HPDE6-E6E7 (cell line): ENCODE results near the gene STK11.

Source experiments
- DNase-seq: peaks from one replicate; pipeline ENCODE4 v3.0.0; 2011; ENCODE audit warnings: missing footprints; ENCODE audit errors: extremely low spot score

STK11 gene

DNA sequence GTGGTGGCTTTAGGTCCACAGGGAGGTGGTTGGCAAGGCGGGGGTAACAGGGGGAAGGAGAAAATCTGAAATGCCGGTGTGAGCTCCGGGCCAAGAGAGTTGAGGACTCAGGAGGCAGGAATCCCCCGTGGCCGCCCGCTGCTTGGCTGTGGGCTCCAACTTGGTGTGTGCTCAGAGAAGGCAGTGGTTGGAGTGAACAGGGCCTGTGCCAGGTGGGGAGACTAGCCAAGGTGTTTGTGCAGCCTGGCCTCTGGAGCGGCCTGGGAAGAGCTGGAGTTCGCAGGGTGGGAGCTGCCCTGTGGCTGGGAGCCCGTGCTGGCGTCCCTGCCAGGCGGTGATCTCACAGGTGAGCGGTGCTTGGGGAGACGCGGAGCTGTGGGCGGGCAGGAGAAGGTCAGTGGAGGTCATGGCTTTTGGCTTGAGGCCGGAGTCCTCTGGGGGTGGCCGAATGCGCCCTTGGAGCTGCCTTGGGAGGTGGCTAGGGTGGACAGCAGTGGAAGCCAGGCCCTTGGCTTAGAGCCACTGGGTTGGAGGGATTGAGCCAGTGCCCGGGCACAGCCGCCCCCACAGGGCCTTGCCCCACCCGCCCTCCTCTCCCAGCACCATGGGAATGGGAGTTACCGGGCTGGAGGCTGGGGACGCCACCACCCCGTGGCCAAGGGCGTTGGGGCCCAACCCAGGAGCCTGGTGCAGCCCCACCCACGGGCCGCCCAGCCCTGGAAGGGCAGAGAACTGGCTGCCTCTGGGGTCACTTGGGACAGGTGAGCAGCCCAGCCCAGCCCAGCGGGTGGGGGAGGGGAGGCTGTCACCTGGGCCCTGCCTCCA is 56.4 kb downstream of the STK11 start:
- no peak for DNase-seq

DNA sequence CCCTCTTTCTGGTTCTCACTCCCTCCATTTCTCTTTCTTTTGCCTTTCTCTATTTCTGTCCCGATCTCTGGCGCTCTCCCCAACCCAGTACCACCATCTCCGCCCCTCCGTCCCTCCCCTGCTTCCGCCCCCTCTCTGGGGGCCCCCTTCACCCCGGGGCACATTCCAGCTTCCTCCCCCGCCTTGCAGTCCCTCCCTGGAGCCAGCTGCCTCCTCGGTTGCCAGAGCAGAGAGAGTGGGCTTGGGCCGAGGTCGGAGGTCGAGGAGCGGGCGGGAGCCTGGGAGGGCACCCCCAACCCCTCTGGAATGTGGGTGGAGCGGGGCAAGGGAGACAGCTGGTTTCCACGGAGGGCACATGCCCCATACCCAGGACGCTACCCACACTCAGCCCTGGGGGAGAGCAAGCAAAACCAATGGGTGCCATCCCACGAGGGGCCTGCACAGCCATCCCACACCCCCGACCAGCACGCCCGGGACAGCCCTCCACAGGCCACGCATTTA is 57.1 kb downstream of the STK11 start:
- no peak for DNase-seq

DNA sequence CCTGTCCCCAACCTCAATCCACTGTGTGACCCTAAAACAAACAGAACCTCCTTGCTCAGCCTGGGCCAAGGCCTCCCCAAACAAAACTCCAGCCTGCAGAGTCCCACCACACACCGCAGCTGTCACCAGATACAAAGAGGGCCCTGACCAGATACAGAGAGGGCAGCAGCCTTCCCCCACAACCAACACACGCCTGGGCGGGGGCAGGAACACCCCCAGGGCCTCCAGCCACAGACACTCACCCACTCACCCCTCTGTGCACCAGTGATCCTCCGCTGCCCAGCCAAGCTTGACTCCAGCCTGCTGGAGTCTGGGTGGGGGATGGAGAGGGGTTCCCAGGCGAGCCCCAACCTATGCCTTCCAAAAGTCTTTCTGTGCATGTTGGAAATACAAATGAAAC is 57.6 kb downstream of the STK11 start:
- no peak for DNase-seq

DNA sequence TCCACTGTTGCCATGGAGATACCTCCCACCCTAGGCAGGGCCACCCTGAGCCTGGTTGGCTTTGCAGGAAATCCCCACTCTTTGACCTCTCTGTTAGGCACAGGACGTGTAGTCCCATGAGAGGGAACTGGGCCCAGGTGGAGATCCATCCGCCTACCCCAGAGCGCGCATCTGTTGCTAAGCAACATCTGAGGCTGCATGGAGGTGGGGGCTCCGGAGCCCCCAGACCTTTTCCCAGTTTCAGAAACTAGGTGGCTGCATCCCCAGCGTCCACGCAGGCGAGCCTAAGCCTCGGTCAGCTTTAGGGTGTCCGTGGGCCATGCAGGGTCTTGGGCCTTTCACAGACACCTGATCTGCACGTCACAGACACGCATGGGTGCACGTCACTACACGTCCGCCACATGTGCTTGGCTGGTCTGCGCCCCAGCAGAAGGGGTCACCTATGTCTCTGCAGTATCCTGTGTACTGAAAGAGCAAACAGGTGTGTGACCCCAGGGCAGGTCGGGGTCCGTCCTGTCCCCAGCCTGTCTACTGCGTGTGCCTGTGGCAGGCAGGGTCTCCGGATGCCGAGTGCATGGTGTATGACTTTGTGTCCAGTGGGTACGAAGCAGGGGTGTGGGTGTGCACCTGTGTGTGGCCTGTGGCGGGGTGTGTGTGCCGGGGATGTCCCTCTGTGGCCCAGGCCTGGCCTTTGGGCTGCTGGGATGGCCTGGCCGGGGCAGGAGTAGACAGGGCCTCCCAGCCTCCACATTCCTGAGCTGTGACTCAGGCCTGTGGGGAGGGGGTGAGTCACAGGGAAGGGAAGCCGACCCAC is 59.4 kb downstream of the STK11 start:
- DNase-seq = no peak

DNA sequence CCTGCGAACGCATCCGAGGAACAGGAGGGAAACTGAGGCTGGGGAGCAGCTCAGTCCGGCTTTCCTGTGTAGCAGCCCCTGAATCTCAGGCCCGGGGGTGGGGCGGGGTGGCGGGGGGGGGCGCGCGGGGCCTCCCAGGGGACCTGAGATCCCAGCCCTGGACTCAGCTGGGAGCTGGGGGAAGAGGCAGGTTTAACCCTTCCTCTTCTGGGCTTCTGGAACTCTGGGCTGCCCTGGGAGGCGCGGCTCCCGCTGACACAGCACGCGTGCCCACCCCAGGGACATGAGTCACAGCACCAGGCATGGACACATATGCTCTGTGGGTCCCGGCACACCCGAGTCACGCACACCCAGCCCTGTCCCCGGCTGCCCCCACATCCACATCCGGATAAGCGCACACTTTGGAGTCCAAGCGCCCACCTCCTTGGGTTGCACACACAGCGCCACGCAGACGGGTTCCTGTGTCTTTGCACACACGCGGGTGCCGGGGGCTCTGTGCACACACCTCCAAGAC is 60.1 kb downstream of the STK11 start:
- DNase-seq = no peak

DNA sequence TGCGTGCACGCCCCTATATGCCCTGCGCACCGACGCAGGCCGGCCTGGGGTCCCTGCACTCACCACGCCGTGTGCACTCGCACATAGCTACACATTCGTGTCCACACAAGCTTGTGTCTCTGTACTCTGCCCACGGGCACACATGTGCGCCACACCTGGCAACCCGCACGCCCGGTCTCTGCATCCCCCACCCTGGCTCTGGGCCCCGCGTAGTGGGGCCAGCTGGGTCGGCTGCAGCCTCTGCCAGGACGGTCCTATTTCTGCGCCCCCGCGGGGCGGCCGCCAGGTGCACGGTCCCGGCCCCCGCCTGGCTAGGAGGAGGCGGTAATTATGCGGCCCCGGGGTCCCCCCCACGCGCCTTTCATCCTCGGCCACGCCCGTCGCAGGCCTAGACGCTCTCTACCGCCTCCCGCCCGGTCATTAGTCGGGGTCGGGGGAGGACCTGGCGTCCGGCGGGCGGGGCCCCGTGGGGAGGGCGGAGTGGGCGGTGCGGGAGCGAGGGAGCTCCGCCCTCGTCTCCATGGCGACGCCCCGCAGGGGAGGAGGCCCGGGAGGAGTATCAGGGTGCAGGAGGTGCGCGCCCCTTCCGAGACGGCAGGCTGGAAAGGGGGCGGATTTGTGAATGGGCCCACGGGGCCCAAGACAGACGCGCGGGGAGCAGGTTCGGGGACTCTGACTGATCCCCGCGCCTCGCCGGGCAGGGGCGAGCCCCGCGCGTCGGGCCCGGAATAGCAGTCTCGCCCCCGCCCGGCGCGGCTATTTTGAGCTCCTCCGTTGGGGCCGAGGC is 60.7 kb downstream of the STK11 start:
- no peak for DNase-seq

DNA sequence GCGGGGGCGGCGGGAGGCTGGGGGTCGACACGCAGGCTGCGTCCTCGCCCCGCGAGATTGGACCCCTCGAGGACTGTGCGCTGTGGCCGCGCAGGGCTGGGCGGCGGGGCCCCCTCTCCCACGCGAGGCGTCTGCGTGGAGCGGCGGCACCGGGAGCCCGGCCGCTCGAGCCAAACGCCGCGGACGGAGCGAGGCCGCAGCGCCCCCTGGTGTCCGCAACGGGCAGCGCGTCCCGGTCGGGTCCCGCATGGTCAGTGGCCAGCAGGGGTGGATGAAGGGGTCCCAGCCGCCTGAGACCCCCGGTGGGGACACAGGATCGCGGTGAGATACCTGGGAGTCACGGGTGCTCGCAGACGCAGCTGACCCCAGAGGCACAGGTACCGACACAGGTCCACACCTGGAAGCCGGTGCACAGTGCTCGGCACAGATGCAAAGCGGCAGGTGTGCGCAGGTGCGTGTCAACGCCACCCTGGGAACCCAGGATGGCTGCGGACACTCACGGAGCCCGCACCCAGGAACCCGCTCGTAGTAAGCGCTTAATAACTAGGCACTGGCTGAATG is 61.4 kb downstream of the STK11 start:
- no peak for DNase-seq

DNA sequence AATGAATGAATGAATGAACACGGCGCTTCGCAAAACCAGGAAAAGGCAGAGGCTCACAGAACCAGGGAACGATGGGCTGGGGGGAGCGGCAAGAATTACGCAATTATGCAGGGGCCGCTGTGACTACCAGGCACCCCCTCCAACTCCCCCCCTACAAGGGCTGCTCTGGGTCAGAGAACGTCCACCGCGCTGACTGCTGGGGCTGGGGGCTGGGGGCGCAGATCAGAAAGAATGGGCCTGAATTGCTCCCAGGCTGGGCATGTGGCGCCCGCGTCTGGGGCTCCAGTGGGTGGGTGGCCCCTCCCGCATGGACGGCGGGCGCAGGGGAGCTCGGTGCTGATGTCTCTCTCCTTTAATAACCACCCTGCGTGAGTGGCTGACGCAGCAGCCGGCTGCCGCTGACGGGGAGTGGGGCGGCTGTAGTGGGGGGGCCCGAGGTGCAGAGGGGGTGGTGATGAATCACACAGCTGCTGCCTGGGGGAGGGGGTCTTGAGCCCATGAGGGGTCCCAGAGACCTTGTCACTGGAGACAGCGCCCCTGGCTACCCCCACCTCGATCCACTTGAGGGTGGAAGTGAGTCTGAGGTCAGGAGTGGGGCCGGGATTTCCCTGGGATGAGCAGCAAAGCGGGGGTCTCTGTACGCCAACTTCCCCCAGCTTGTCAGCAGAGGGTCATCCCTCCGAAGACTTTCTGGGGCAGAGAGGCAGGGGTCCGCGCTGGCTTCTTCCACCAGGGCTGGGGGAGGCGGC is 62.1 kb downstream of the STK11 start:
- DNase-seq = no peak

DNA sequence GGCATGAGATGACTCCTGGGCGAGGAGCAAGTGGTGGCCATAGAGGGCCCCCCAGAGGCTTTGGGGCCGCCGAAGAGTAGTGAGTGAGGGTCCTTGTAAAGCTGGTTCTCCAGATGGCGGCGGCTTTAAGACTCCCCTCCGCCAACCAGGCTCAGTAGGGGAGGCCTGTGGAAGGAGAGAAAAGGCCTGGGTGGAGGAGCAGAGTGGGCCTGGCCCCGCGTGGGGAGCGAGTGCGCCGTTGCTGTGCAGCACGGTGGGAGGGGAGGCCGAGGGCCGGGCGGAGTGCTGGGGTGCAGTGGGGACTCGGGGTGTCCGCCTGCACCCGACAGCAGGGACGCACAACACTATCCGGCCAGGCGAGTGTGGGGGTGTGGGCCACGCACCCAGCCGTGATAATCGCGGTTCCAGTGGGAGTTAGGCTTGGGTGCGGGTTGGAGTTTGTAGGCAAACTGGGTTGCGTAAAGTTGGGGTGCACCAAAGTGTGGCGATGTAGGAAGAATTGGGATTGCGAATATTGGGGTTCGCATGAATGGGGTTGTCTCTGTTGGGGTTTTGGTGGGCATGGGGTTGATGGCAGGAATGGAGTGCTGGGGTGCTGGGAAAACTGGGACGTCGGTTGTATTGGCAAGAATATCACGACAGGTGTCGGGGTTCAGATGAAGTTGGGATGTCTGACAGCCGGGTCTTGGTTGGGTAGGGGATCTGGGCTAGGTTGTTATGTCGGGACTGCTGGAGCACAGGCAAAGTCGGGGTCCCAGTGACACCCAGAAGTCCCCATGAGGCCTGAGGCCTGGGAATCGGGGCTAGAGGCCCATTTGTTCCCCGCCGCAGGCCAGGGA is 62.9 kb downstream of the STK11 start:
- DNase-seq = no peak

DNA sequence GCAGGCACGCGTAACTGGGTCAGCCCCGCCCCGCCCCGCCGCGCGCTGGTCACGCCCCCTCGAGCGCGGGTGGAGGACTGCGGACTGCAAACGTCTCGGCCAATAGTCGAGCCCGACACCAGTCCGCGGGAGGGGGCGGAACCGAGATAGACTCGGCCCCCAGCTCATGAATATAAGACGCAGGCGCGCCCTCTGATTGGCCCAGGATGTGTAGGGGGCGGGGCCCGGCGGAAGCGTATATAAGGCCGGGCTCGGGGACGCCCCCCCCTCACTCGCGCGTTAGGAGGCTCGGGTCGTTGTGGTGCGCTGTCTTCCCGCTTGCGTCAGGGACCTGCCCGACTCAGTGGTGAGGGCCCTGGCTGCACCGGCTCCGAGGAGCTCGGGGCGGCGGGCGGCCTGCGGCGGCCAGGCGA is 63.5 kb downstream of the STK11 start, which contains the start of gene CIRBP:
Gene CIRBP (plus strand): TSS at position 268 of the 413 bp plus-strand sequence. CDS start 1,602 bp downstream, outside the sequence.
- peak; percentile 93 for DNase-seq

DNA sequence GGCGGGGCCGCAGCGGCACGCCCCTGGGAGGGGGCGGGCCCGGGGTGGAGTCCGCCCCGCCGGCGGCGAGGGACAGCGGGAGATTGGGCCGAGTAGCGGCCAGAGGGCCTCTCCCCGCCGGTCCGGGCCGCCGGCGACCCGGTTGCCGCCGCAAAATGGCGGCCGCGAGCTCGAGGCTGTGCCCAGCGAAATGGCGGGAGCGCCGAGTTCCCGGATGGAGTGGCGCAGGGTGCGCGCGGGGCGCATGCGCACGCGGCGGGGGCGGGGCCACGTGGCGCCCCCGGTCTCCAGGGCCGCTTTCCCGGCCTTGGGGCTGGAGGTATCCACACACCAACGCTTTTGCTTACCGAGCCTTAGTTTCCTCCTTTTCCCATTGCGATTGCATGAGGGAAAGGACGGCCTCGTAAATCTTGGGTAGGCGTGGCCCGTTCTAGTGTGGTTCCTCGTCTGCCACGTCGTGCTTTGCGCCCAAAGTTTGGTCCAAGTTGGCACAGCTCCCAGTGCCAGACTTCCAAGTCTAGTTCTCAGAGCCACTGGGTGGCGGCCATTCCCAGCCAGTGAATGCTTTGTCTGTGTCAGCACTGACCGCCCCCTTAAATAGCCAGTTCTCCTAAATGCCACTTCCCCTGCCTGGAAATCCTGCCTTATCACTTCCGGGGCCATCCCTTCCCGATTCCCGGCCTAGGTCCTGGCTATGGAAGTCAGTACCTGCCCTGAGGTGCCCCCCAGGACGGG is 64.1 kb downstream of the STK11 start:
- DNase-seq = no peak

DNA sequence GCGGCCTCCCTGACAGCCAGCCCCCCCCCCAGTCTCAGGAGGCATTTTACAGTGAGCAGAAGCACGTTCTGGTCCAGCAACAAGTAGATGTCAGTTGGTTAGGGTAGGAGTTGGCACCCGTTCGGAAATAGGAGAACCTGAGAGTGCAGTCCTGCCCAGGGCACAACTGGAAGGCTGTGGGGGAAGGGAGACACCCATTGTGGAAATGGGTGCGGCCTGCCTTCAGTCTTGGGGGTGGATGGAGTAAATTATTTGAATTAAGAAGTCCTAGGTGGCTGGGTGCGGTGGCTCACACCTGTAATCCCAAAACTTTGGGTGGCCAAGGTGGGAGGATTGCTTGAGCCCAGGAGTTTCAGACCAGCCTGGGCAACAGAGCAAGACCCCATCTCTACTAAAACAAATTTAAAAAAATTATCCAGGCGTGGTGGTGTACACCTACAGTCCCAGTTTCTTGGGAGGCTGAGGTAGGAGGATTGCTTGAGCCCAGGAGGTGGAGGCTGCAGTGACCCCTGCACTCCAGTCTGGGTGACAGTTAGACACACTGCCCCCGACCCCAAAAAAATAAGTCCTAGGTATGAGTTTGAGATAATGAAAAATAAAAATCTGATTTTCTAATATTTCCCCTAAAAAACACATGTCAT is 64.8 kb downstream of the STK11 start:
- DNase-seq = no peak

DNA sequence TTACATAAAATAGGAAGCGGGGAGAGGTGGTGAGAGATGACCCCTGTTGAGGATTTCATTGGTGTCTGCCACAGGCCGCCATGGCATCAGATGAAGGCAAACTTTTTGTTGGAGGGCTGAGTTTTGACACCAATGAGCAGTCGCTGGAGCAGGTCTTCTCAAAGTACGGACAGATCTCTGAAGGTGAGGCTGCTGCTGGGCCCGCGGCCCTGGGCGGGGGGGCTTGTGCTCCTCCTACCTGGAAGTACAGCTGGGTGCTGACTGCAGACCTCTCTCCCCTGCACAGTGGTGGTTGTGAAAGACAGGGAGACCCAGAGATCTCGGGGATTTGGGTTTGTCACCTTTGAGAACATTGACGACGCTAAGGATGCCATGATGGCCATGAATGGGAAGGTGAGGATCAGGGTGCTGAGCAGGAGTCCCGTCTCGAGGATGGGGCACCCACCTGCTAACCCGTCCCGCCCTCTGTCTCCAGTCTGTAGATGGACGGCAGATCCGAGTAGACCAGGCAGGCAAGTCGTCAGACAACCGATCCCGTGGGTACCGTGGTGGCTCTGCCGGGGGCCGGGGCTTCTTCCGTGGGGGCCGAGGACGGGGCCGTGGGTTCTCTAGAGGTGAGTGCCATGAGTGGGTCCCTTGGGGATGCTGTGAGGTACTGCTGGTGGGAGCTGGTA is 65.4 kb downstream of the STK11 start:
- no peak for DNase-seq

DNA sequence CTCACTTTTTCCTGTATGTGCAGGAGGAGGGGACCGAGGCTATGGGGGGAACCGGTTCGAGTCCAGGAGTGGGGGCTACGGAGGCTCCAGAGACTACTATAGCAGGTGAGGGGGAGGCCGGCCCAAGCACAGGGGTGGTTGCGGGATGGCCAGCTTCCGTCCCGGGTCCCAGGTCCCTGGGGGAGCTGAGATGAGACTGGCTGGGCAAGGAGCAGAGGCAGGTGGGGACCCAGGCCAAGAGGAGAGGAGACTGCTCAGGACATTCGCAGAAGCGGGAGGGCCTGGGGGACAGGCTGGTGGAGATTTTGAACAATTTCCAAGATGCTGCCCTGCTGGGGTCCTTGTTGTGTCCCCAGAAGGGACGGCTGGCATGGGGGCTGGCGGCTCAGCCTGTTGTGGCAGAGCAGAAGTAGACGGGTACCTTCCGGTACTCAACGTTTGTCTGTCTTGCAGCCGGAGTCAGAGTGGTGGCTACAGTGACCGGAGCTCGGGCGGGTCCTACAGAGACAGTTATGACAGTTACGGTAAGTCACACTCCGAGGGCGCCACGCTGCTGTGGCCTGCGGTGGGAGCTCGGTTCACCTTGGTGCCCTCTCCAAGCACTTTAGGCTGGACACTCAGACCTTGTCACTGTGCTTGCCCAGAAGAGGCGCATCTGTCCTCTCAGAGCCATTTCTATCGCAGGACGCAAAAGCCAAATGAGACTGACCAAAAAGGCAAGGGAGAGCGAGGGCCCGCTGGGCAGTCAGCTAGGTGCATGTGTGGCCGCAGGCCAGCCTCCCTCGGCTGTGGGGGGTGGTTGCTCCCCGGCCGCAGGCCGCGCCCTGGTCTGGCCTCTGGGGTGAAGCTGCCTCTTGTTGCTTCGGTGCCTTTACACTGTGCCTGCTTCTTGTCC is 66.2 kb downstream of the STK11 start:
- no peak for DNase-seq

DNA sequence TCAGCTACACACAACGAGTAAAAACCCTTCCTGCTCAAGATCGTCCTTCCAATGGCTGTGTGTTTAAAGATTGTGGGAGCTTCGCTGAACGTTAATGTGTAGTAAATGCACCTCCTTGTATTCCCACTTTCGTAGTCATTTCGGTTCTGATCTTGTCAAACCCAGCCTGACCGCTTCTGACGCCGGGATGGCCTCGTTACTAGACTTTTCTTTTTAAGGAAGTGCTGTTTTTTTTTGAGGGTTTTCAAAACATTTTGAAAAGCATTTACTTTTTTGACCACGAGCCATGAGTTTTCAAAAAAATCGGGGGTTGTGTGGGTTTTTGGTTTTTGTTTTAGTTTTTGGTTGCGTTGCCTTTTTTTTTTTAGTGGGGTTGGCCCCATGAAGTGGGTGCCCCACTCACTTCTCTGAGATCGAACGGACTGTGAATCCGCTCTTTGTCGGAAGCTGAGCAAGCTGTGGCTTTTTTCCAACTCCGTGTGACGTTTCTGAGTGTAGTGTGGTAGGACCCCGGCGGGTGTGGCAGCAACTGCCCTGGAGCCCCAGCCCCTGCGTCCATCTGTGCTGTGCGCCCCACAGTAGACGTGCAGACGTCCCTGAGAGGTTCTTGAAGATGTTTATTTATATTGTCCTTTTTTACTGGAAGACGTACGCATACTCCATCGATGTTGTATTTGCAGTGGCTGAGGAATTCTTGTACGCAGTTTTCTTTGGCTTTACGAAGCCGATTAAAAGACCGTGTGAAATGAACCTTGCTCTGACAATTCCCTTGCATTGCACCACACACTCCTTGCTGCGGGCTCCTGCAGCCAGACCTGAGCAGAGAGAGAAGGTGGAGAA is 67.1 kb downstream of the STK11 start:
- no peak for DNase-seq
